Umbilical cord (tissue), 2 donors: ENCODE data around the gene IGFALS. TPM values are rescaled to one million over a fixed set of nuclear protein-coding genes. Genes with fewer than 3 reads are reported as not detected.
A peak's percentile ranks its signal among the peaks of the same experiment; 100 is the strongest.

ENCODE experiments used
- DNase-seq: peaks from one replicate; pipeline ENCODE4 v3.0.0-alpha.2; 2015; ENCODE audit warnings: low spot score
- total RNA-seq: library from RNA; depleted of rRNA; stranded (reverse); fragments of >200 nt; gene quantifications from one replicate; pipeline ENCODE4 v1.2.3, GENCODE V29; 2014; ENCODE audit warnings: low replicate concordance; ENCODE audit not compliant: insufficient read depth

Gene IGFALS
- total RNA-seq, 1 donor from 2014 or later = 0.96 TPM

- no peak for DNase-seq
Measured at GRCh38 chr16:1776991-1777374, 16.5 kb downstream of the IGFALS start.

- DNase-seq = no peak
Measured at GRCh38 chr16:1776672-1776955, 16.9 kb downstream of the IGFALS start.

DNA sequence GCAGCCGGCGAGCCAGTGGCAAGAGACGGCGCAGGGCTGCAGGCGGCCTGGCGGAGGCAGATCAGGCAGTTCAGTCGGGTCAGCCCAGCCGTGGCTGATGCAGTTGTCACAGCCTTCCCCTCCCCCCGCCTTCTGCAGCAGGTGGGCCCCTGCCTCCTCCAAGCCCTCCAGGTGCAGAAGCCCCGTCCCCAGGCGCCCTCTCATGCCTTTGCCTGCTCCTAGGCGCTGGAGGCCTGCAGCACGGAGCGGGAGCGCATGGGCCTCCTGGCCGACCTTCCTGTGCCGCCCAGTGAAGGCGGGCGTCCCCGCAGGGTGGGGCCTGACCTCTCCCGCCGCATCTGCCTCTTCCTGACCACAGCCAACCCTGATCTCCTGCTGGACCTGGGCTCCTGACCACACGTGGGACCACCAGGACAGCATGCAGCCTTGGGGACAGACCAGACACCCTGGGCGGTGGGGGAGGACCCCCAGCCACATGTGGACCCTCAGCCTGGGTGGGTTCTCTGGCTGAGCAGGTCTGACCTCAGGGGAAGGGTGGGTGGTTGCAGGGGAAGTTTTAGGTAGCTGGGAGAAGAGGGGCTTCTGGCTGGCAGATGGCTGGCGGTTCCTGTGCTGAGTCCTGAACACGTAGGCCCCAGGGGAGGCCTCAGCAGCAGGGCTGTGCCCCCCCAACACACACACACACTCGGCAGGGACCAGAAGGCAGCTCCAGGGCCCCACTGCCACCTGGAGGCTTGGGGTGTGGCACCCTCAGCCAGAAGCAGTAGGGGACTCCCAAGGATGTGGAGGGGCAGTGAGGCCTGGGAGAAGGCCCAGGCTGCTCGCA is 17.4 kb downstream of the IGFALS start:
- DNase-seq = no peak

GRCh38 chr16:1775006-1775845 is 18.3 kb downstream of the IGFALS start:
- DNase-seq = no peak

- DNase-seq = no peak
Measured at GRCh38 chr16:1774448-1774780, 19.1 kb downstream of the IGFALS start.

DNA sequence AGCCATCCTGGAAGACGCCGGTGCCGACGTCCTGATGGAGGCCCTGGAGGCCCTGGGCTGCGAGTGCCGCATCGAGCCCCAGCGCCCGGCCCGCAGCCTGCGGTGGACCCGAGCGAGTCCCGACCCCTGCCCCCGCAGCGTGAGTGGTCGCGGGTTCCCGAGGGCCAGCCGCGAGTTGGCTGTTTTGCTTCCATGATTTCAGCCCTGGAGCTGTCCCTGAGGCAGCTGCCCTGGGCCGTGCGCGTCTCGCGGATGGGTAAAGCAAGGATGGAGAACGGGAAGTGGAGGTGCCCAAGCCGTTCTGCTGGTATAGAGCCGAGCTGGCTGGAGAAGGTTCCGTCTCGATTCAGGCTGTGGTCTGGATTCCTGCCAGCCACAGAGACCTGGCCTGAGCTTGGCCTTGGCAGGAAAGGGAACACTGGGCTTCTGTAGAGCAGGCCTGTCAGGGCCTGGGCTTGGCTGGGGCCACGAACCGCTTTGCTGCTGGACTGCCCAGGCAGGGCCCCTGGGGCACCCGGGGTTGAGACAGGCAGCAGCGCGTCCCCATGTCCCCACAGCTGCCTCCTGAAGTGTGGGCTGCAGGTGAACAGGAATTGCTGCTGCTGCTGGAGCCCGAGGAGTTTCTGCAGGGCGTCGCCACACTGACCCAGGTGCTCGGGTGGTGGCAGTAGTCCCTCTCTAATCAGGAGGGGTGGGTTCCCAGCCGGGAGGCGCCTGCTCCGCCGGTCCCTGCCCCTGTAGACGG is 19.6 kb downstream of the IGFALS start:
- DNase-seq = no peak

- peak; percentile 80 for DNase-seq
Measured at GRCh38 chr16:1772908-1773702, 20.4 kb downstream of the IGFALS start, which contains the start of gene MRPS34. Gene MRPS34 (minus strand): TSS chr16:1773134. CDS start chr16:1773119, 15 bp downstream.

- no peak for DNase-seq
Measured at GRCh38 chr16:1772362-1772907, 21.1 kb downstream of the IGFALS start, which contains the start of gene EME2. Gene EME2 (plus strand): TSS chr16:1772810. CDS start chr16:1773228, 418 bp downstream.

GRCh38 chr16:1771864-1772361 is 21.6 kb downstream of the IGFALS start:
- no peak for DNase-seq

DNA sequence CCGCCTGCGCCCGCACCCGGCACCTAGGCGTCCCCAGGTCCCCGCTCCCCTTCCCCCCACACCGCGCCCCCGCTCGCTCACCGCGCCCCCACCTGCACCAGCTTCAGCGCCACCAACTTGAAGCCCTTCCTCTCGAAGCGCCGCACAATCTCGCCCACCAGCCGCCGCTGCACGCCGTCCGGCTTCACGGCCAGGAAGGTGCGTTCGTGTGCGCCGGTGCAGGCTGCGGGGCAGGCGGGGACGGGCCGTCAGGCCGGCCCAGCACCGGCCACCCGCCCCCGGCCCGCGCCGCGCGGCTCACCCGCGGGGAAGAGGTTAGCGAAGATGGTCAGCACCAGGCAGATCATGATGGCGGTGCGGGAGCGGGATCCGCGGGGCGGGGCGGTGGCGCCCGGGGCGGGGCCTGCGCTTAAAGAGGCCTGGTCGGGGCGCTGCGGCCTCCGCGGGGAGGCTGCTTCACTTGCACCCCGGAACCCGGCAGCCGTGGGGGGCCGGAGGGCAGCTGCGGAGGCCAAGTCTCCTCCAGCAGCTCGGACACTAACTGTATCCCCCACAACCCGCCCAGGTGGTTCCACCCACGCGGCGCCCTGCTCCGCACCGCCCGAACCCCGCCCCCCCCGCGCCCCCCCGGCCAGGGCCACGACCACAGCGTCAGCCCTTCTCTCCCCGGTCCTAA is 22.2 kb downstream of the IGFALS start, which contains the start of gene NME3:
TSS of gene NME3 (minus strand) at position 356 of the 676 bp plus-strand sequence. CDS start at position 347, 9 bp downstream.
- DNase-seq = peak; percentile 73

DNA sequence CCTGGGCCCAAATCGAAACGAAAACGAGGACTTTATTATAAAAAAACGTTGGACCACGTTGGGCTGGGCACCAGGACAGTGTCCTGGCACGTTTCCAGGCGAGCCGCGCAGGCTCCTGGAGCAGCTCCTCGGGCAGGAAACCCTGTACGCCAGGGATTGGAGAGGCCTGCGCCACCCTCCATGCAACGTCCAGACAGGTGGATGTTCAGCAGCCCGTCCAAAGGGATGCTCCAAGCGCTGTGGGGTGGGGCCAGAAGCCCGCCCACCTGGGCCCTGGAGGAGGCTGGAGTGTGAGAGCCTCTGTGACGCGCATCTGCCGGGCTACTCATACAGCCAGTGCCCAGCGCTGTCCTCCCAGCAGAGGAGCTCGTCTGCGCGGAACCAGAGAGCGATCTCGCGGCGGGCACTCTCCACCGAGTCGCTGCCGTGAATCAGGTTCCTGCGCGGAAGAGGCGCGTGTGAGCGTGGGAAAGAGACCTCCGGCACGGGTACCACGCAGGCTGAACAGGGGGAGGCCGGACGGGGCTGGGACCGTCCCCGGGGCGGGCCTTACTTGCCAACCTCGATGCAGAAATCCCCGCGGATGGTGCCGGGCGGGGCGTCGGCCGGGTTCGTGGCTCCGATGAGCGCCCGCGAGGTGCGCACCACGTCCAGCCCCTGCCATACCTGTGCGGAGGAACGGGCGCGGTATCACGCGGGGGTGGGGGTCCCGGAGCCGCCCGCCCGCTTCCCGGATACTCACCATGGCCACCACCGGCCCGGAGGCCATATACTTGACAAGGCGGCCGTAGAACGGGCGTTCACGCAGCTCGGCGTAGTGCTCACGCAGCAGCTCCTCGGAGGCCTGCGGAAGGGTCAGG is 22.9 kb downstream of the IGFALS start:
- DNase-seq = peak; percentile 40

DNA sequence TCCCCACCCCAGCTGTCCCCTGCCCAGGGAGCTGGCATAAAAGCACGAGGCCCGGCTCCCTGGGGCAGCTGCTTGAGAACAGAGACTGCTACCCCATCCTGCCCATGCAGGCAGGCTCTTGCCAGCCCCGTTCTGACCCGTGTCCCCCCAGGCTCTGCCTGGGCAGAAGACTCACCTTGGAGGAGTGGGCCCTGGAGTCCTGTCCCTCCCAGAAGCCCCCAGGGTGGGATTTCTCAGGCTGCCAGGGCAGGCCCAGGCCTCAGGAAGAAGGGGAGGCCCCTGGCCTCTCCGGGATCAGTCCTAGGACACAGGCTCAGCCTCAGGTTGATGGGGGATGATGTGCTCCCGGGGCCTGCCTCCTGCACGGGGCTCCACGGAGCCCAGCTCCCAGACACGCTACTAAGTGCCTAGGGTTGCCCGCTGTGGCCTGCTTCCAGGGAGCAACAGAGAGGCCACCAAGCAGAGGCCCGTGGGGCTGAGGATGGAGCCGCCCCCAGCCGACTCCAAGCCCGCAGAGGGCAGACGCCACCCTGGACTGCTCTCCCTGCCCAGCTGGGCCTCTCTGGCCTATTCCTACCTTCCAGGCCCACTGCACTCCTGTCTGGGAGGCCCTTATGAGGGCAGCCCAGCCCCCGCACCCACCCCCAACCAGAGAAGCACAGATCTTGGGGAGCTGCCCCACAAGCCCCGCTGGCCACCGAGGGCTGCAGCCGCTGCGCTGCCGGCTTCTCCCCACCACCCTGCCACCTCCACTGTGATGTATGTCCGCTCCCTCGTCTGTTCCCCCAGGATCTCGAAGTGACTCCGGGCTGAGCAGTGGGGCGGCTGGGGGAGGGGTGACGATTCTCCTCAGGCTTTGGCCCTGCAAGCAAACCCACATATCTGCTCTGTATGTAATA is 23.9 kb downstream of the IGFALS start:
- DNase-seq = no peak

- DNase-seq = no peak
Measured at GRCh38 chr16:1768767-1769401, 24.6 kb downstream of the IGFALS start.

GRCh38 chr16:1768061-1768766 is 25.3 kb downstream of the IGFALS start:
- no peak for DNase-seq

DNA sequence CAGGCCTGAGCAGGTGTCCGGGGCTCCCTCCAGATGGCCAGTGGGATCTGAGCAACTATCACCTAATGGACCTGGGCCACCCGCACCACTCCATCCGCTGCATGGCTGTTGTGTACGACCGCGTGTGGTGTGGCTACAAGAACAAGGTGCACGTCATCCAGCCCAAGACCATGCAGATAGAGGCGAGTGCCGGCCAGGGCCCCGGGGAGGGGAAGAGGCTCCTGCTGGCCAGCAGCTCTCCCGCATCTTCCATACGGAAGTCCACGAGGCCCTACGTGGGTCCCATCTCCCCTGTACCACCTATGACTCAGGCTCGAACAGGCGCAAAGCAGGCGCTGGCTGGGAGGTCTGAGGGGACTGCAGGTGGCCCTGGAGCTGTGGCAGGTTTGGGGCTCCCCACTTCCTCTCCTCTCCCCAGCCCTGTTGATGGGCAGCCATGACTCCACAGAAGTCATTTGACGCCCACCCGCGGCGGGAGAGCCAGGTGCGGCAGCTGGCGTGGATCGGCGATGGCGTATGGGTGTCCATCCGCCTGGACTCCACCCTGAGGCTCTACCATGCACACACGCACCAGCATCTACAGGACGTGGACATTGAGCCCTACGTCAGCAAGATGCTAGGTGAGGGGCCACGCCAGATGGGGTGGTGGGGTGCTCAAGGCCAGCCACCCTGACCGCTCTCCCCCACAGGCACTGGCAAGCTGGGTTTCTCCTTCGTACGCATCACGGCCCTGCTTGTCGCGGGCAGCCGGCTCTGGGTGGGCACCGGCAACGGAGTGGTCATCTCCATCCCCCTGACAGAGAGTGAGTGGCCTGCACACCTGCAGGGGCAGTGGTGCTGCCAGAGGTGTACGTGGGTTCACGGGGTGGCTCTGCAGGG is 26.1 kb downstream of the IGFALS start:
- DNase-seq = no peak

GRCh38 chr16:1766701-1767100 is 26.8 kb downstream of the IGFALS start:
- no peak for DNase-seq
